Peyer's patch (tissue), 4 donors: ENCODE measurements around the gene ZNF157.

ENCODE experiments used
- POLR2A ChIP-seq, 2 donors: fragments of 450-650 bp; IDR thresholded peaks; one replicate each; pipeline ENCODE4 v1.5.1; 2017; ENCODE audit warnings: antibody characterized with exemption in 2 of 2, mild to moderate bottlenecking in 2 of 2, moderate library complexity in 2 of 2
- TF ChIP-seq, protein P1 (sequence below), 6 experiments: fragments of 450-650 bp in 4 of 6; fragments of 200-600 bp in 2 of 6; sonication (generic) in 1 of 6; IDR thresholded peaks; one replicate each; pipeline ENCODE4 v1.5.1; 2017 to 2019; ENCODE audit warnings: antibody characterized with exemption in 6 of 6, mild to moderate bottlenecking in 3 of 6, moderate library complexity in 1 of 6

- TF ChIP-seq, protein P1, sequence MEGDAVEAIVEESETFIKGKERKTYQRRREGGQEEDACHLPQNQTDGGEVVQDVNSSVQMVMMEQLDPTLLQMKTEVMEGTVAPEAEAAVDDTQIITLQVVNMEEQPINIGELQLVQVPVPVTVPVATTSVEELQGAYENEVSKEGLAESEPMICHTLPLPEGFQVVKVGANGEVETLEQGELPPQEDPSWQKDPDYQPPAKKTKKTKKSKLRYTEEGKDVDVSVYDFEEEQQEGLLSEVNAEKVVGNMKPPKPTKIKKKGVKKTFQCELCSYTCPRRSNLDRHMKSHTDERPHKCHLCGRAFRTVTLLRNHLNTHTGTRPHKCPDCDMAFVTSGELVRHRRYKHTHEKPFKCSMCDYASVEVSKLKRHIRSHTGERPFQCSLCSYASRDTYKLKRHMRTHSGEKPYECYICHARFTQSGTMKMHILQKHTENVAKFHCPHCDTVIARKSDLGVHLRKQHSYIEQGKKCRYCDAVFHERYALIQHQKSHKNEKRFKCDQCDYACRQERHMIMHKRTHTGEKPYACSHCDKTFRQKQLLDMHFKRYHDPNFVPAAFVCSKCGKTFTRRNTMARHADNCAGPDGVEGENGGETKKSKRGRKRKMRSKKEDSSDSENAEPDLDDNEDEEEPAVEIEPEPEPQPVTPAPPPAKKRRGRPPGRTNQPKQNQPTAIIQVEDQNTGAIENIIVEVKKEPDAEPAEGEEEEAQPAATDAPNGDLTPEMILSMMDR (IDR thresholded peaks at IDR 0.05): peak; percentile 60 to 77 (median 70)
- no peak for TF ChIP-seq POLR2A (IDR thresholded peaks at IDR 0.05)
Measured at GRCh38 chrX:47384502-47384901, 14.1 kb downstream of the ZNF157 start.
